ENCODE results near the gene IRF2BPL. TPM values are rescaled to one million over a fixed set of nuclear protein-coding genes. Genes with fewer than 3 reads are reported as not detected.
A peak's percentile ranks its signal among the peaks of the same experiment; 100 is the strongest.

The IRF2BPL gene
- total RNA-seq, 1 donor = 21.6 TPM

DNA sequence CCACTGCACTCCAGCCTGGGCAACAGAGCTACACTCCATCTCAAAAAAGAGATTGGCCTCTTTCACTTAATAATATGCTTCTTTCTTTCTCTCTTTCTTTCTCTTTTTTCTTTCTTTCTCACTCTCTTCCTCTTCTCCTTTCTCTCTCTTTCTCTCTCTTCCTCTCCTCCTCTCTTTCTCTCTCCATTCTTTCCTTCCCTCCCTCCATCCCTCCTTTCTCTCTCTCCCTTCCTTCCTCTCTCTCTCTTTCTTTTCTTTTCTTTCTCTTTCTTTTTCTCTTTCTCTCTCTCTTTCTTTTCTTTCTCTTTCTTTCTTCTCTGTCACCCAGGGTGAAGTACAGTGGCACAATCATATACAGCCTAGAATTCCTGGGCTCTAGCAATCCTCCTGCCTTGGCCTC is 38.4 kb downstream of the IRF2BPL start:
- no peak for DNase-seq (ENCODE audit: low read depth)
- no peak overlapping the region for H3K4me3 ChIP-seq (ENCODE audit: low read depth, low read length)
- TF ChIP-seq, protein P1, sequence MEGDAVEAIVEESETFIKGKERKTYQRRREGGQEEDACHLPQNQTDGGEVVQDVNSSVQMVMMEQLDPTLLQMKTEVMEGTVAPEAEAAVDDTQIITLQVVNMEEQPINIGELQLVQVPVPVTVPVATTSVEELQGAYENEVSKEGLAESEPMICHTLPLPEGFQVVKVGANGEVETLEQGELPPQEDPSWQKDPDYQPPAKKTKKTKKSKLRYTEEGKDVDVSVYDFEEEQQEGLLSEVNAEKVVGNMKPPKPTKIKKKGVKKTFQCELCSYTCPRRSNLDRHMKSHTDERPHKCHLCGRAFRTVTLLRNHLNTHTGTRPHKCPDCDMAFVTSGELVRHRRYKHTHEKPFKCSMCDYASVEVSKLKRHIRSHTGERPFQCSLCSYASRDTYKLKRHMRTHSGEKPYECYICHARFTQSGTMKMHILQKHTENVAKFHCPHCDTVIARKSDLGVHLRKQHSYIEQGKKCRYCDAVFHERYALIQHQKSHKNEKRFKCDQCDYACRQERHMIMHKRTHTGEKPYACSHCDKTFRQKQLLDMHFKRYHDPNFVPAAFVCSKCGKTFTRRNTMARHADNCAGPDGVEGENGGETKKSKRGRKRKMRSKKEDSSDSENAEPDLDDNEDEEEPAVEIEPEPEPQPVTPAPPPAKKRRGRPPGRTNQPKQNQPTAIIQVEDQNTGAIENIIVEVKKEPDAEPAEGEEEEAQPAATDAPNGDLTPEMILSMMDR (IDR thresholded peaks at IDR 0.05; ENCODE audit: insufficient read depth, low read length) = no peak

DNA sequence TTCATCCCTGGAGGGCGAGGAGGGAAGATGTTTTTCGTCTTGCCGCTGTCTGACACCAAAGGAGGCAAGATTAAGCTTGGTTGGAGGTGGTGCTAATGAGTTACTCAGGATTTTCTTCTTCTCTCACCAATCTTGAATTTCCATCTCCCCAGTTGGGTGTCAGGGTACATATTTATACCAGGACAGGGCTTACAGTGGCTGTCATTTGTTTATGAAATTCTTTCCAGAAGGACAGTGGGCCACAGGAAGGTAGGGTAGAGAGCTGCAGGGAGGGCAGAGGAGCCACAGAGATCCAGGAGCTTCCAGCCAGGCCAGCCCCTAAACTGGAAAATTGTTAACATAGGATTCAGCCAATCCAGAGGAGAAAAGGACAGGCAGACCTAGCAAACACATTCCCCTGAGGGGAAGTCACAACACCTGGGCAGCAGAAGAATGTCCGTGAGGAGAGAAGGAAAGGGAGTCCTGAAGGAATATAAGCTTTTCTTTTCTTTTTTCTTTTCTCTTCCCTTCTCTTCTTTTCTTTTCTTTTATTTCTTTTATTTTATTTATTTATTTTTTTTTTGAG is 40.5 kb downstream of the IRF2BPL start:
- no peak overlapping the region for H3K4me3 ChIP-seq (ENCODE audit: low read depth, low read length)
- no peak for DNase-seq (ENCODE audit: low read depth)
- TF ChIP-seq, protein P1 (IDR thresholded peaks at IDR 0.05; ENCODE audit: insufficient read depth, low read length) = no peak

DNA sequence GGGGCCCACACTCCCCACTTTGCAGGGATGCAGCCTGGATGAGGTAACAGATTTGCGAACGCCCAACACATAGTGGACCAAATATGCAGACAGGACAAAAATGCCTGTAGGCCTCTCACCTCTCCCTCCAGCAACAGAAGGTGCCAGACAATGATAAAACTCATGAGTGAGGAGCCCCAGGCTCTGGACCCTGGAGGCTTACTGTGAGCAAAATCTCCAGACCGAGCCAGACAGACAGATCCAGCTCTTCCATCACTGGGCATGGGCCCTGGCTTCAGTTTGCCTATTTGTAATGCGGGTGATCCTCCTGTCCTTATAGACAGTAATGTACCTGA is 42.3 kb downstream of the IRF2BPL start:
- H3K4me3 ChIP-seq (ENCODE audit: low read depth, low read length) = no peak overlapping the region
- TF ChIP-seq, protein P1 (IDR thresholded peaks at IDR 0.05; ENCODE audit: insufficient read depth, low read length) = no peak
- no peak for DNase-seq (ENCODE audit: low read depth)

DNA sequence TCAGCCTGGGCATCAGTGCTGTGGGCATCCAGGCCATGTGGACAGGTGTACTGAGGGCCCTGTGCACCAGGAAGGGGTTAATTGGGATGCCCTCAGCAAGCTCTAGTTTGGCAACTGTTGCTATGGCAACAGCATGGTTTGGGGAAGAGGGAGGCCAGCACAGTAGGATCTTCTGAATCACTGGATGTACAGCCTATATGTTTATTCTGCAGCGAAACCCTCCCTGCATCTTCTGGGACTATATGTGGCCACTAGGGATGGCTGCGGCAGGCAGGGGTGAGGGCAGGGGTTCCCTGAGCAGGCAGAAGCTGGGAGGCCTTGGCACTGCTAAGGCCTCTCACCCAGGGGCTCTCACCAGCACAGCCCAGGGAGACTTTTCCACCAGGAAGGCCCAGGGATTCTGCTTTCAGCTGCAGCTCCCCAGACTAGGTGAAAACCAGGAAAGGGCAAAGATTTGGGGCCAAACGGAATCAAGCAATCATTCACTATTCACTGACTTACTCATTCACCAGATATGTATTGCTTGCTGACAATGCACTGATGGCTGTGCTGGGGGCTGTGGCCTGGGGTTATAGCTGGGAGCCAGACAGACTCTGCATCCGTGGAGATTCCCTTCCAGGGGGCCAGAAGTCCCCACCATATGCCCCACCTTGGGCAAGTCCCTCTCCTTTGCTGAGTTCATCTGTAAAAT is 42.8 kb downstream of the IRF2BPL start:
- TF ChIP-seq, protein P1 (IDR thresholded peaks at IDR 0.05; ENCODE audit: insufficient read depth, low read length) = no peak
- DNase-seq (ENCODE audit: low read depth) = no peak
- H3K4me3 ChIP-seq (ENCODE audit: low read depth, low read length) = no peak overlapping the region

DNA sequence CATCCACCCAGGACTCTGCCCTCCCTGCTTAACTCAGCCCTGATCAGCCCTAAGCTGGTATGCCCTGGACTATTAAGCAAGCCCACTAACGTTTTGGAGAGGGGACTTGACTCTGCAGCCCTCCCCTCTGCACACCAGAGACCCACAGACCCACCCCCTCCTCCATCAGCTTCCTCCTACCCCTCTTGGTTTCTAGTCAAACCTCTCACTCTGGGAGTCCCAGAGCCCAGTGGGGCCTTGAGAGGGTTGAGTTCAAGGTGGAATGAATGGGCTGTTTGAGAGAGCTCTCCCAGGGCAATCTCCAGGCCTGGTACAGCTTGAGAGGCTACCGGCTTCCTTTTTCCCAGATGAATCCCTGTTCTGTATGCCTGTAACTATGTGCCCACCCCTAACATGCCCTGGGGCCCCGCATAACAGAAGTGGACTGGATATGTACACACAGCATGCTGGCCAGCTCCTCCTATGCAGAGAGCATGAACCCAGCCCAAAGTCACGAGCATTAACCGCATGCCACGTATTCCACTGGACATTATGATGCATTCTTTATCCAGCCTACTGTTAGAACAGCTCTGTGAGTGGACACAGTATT is 43.6 kb downstream of the IRF2BPL start:
- H3K4me3 ChIP-seq (ENCODE audit: low read depth, low read length) = no peak overlapping the region
- DNase-seq (ENCODE audit: low read depth) = peak; percentile 30
- TF ChIP-seq, protein P1 (IDR thresholded peaks at IDR 0.05; ENCODE audit: insufficient read depth, low read length) = no peak

DNA sequence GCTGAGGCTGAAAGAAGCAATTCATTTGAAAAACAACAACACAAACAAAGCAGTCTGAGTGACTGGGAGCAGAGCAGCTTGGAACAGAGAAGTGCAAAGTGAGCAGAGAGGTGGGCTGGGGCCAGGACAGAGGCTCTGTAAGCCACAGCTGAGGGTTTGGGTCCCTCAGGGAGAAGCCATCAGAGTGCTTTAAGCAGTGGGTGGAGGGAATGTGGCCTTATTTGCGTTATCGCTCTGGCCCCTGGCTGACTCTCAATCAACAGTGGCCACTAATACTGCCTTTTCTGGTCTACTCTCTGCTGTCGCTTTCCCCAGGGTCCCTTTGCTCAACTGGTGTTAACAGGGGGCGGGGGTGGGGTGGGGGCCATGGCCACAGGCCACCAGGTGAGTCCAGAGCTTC is 44.2 kb downstream of the IRF2BPL start:
- no peak overlapping the region for H3K4me3 ChIP-seq (ENCODE audit: low read depth, low read length)
- DNase-seq (ENCODE audit: low read depth) = no peak
- TF ChIP-seq, protein P1 (IDR thresholded peaks at IDR 0.05; ENCODE audit: insufficient read depth, low read length) = no peak
